CD4-positive, alpha-beta T cell treated with Interleukin-15 for 4 hours (primary cell): ENCODE measurements around the gene VAC14.

Source experiments
- DNase-seq: peaks from one replicate; pipeline ENCODE4 v3.0.0-alpha.2; 2020; ENCODE audit warnings: low spot score

Gene VAC14

GRCh38 chr16:70764632-70765031, 36.3 kb downstream of the VAC14 start:
- no peak for DNase-seq

GRCh38 chr16:70760221-70760620, 40.7 kb downstream of the VAC14 start:
- no peak for DNase-seq

- no peak for DNase-seq
These were observed 41.3 kb downstream of the VAC14 start for GRCh38 chr16:70759666-70760065.

- DNase-seq: no peak
These were observed 42.2 kb downstream of the VAC14 start for GRCh38 chr16:70758786-70759185.

- DNase-seq: no peak
These were observed 43.8 kb downstream of the VAC14 start for GRCh38 chr16:70757183-70757582.

- no peak for DNase-seq
These were observed 44.9 kb downstream of the VAC14 start for GRCh38 chr16:70756071-70756470.

DNA sequence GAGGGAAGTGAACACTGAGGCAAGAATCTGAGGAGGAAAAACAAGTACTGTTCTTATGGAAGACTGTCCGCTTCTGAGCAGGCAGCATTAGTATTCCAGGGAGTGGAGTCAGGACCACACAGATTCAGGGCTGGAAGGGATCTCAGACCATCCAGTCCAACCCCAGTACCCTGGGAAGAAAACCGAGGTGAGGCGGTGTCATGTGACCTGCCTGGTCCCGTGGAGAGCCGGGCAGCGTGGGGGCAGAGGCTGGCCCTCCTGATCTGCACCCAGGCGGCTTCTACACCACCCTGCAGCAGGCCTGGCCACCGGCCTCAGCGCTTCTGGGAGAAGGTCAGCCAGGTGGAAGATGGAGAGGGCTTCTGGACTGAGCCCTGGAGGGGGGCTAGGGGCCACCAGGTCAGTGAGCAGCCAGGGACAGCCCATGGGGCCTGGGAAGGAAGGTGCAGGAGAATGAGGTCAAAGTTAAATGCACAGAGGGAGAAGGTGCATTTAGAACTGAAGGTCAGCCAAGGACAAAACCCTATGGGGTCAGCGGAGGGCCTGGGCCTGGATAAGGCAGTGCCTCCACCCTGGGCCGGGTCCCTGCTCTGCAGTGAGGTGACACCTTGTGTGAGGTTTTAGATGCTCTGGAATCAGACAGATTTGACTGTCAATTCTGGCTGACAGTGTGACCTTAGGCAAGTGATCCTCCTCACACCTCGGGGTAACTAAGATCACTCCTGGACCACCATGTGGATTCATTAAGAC, 45.9 kb downstream of the VAC14 start:
- no peak for DNase-seq

DNA sequence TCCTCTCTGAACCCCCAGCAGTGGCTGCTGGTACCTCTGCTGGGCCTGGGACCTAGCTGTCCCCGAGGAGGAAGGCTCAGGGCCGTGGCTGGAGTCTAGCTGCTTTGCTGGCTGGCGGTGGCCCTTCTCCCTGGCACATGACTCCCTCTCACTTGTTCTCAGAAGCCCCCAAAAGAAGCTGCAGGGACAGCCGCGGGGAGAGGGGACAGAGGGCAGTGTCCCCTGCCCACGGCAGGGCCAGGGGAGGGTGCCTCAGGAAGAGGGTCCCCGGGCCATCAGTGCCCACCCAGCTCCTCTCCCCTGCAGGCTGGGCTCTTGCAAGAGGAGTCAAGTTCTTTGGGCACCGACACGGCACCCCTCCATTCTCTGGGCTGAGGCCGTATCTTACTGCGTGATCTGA, 46.6 kb downstream of the VAC14 start:
- no peak for DNase-seq

DNA sequence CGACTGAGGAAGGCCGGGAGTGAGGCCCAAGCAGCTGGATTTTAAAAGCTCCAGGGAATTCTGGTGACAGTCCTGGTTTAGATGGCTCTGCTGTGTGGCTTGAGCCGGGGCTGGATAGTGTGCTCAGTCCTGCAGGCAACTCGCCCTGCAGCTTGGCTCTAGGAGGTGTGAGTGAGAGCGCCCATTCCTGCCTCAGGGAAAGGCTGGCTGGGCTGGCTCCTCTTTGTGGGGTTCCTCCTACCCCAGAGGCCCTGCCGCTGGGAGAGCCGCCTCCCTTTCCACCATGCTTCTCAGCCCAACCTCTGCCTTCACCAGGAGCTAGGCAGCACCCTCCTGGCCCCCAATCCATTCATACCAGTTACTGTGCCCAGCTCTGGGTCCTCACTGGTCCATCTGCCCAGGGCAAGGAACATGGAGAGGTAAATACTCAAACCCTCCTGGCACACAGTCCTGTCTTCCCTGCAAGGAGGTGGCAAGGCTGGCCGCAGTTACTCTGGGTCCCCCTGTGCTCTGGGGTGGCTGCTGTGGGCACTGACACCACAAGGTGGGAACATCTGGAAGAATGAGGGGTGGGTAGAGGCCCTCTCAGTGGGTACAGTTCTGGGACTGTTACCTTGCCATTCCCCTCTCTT, 47.1 kb downstream of the VAC14 start:
- no peak for DNase-seq

DNA sequence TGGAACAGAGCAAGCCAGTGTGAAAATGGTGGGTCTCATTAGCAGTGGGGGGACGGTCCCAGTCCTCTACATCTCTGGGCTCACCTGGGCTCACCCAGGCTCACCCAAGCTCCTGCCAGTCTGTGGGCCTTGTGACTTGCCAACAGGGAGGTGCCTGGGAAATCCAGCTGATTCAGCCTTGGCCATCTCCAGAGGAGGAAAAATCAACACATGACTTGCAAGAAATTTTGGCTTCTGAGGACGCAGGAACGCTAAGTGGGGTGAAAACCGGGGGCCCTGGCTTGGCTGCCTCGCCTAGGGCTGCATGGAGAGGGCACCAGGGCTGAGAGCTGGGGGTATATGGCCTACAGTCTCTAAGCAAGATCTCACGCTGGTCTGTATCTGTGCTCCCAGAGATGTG, 47.7 kb downstream of the VAC14 start:
- DNase-seq: no peak

- DNase-seq: no peak
These were observed 48.5 kb downstream of the VAC14 start for GRCh38 chr16:70752426-70752825.

DNA sequence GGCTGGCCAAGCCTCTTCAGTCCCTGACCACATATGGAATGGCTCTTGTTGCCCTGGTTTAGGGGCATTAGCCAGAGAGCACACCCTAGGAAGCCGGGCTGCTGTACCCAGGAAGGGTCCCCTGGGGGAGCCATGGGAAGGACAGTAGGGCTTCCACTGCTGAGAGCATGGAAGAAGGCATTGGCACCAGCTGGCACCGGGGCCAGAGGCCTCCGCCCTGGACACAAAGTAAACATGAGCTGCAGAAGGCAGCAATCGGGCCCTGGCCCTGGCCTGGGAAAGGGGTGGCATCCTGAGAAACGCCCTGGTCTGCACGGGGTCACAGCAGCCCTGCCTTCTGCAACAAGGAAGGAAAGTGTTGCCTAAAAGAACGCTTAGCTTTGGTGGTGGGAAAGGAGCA, 49.4 kb downstream of the VAC14 start:
- DNase-seq: no peak

DNA sequence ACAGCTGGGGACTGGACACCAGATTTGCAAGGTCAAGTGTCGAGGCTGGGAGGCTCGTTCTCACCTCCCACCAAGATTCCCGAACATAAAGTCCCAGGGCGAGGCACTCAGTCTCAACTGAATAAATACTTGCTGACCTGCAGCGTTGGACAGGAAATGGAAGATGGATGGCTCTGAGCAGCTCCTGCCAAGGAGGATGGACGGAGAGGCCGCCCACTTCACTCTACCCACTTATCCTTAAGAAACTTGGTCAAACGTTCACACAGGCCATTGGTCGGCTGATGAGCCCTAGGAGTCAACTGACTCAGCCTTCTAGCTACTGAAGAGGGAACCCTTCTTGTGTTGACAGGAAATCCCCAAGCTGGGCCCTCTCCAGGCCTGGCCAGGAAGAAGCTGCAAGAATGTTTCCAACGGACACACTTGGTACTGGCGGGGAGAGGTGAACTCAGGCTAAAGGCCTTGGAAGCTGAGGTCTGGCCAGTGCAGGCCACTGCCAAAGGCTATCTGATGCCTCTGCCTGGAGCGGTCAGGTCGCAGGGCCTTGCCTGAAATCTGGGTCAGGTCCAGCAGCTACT, 50.0 kb downstream of the VAC14 start:
- DNase-seq: no peak

DNA sequence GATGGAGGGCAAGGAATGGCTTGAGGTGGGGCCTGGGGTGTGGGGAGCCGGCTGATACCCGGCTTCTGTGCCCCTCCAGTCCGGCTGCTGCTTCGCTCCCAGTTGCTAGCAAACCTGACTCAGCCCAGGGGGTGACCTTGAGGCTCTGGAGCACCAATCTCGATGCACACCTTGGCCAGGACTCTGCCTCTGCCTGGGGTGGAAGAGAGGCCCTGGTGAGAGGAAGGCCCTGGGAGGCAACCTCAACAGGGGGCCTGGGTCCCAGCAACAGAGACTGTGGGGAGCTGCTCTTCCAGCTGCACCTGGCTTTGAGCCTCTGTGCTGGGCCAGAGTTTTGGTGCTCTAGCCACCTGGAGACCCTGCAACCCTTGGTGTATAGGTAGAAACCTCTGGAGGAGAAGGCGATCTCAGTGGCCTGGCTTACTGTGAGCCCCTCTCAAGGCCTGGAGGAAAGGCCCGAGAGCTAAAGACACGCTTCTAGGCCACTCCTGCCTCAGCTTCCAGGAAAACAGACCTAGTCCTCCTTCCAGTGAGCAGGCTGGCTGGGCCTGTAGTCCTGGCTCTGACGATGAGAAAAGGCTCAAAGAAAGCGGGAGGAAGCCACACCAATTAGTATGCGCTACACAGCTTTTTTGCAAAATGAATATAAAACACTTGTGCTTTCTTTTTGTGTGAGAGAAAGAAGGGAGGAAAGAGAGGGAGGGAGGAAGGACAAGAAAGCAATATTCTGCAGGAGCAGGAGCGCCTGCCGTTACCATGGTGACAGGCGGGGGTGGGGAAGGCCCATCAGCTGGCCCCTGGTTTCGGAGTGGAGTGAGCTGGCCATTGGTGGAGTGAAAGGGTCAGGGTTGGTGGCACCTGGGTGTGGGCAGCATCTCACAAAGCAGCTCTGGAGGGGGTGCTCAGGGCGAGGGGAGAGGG, 51.0 kb downstream of the VAC14 start:
- no peak for DNase-seq

- no peak for DNase-seq
These were observed 51.8 kb downstream of the VAC14 start for GRCh38 chr16:70749006-70749678.

GRCh38 chr16:70747703-70748631, 53.0 kb downstream of the VAC14 start:
- no peak for DNase-seq

DNA sequence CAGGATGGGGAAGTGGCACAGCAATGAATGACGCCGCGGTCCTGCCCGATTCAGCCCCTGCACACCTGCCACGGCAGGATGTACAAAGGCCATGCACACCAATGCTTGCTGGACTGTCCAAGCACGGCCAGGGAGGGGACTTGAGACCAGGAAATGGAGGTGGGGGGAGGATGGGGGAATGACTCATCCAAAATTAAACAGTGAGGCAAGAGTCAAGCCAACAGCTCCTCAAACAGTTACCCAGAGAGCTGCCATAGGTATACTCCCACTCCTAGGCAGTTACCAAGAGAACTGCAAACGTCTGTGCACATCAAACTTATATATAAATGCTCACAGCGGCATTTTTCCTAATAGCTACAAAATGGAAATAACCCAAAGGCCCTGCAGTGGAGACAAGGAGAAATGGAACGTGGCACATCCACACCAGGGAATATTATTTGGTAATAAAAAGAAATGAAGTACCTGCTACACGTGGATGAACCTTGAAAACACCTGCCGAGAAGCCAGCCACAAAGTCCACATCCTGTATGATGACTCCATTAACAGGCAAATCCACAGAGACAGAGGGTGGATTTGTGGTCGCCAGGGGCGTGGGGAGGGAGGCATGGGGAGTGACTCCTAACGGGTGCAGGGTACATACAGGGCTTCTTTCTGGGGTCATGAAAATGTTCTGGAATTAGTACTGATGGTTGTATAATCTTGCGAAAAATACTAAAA, 54.1 kb downstream of the VAC14 start:
- DNase-seq: no peak

DNA sequence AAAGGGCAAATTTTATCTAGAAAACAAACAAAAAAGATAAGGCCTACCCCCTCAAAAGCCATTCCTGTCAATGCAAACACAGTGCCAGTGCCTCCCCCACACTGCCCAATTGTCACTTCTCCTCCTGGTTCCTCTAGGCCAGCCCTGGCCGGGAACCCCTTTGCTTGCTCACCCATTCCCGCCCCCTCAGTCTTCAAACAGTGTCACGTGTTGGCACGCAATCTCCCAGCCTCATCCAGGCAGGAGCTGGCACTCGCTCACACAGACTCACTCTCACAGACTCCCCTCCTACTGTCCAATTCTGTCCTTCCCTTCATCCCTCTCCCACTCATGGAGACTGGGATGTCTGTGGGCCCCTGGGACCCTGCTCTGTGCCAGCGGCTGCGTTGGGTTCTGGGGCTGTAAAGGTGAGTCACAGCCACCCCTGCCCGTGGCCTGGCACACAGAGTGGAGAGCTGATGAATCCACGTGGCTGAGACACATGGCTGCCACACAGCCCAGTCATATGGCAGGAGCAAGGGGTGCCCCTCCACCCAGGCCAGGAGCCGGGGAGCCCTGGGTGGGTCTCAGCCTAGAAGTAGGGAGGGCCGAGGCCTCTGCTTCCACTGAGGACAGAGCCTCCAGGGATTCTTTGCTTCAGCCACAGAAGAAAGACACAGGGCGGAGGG, 54.8 kb downstream of the VAC14 start:
- DNase-seq: no peak

GRCh38 chr16:70745536-70746025, 55.4 kb downstream of the VAC14 start:
- DNase-seq: no peak
